Measurements from ENCODE around the gene C7orf57. TPM values are rescaled to one million over a fixed set of nuclear protein-coding genes. Genes with fewer than 3 reads are reported as not detected.
"Not testable (repeated sequence)": the region's sequence is repeated elsewhere in the genome, so short reads cannot be mapped to it uniquely, and the experiment has no call there.

C7orf57 gene
- 1 to 10 TPM in 1 of 8 experiments, under 1 TPM in 3, not detected in 4; 0.22 to 9.1 (median 0.42) TPM for total RNA-seq

DNA sequence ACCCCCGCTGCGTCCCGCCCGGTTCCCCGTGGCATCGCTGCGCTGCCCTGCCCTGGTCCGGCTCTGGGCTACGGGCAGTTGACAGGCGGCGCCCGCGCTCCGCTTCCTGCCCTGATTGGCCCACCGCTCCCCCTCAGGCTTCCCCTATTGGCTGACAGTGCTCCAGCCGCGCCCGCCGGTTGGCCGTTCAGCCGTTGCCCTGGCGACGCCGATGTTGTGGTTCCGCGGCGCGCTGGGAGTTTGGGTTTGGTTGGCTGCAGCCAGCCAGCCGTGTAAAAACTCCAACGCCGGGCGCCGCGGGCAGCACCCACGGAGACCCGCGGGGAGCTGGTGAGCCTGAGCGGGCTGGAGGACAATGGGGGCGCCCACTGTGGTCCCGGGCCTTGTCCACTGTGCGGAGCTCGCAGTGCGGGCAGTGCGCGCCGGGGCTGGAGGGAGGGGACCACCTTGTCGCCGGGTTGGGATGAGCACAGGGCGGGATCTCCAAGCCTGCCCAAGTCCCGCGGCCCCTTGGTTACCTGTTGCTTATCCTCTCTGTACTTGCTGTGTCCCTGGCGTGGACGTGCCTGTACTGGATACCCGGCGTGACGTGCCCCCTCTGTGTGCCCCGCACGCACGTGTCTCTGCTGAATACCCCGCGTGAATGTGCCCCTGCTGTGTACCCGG is at the start of gene C7orf57:
C7orf57 (plus strand) TSS at position 243 of the 666 bp plus-strand sequence. CDS start 766 bp downstream, outside the sequence.
- Histone ChIP-seq H3K4me1 (replicated peaks in 1 of 2) (no peaks in the 10 kb centered on the region), H3K27ac (no peak within 1 kb of the TSS), H3K4me3 (peak within 1 kb of the TSS; percentile 46 to 67 (median 58))
- 0 to 2% (median 0%) methylated on average over 4 to 15 of the region's 62 CpGs; no CpG with 5 or more reads in 7 of the 10 experiments for WGBS, 10 experiments
- in situ Hi-C loops (cut with MboI; ENCODE audit: low pct_unique_long_range_greater_than_20kb in 2 of 9, low sequenced_read_pairs in 9 of 9, unreplicated experiment in 9 of 9) = no loop called here
- peak; percentile 96 to 100 (median 99) for ATAC-seq (replicated peaks in 6 of 8)

DNA sequence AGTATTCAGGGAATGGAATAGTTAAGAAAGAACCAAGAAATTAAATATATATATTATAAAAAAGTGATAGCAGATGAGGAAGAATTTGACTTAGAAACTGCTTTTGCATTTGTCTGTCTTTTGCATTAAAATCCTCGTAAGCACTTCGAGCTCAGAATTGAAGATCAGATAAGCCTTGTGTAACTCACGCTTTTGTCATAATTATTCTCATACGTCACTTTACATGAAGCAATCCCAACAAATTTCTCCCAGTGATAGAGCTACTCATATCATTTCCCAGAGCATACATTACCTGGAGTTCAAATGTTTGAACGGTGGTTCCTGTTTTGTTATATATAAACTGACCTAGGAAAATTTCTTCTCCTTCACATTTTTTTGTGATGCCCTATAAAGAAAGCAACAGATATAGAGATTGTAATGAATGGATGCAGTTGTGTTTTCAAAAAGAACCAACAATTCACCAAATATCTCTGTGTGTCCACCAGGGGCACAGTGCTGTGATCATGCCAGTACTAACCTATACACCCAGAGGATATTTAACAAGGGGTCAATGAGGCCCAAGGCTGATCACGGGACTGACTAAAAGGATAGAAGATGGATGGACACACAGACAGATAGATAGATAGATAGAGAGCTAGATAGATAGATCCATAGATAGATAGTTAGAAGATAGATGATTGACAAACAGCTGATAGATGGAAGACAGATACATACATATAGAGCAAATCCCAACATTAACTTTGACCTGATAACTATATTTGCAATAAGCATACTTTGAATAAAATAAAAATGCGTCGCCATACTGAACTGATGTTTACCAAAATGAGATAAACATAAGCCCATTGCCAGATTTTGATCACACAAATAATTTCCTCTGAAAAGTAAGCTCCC is 46.6 kb upstream of the C7orf57 start:
- no peak overlapping the region for H3K27ac ChIP-seq
- in situ Hi-C loops (cut with MboI; ENCODE audit: low pct_unique_long_range_greater_than_20kb in 2 of 9, low sequenced_read_pairs in 9 of 9, unreplicated experiment in 9 of 9) = loop anchor here in 3 of 9 experiments (25.0 kb wide), 2 partner anchors 99 to 124 kb away; partner anchors contain the start of gene UPP1 (in 2 of the 3)
- ATAC-seq (replicated peaks in 6 of 8) = peak in 1 of 8 experiments; percentile 8
- WGBS, 10 experiments = 26 to 100% (median 88%) methylated on average over 2 to 8 of the region's 8 CpGs
- H3K4me1 ChIP-seq (replicated peaks in 1 of 2) = peaks cover 4 to 11% of the 10 kb centered on the region in 2 donors
- no peak overlapping the region for H3K4me3 ChIP-seq

DNA sequence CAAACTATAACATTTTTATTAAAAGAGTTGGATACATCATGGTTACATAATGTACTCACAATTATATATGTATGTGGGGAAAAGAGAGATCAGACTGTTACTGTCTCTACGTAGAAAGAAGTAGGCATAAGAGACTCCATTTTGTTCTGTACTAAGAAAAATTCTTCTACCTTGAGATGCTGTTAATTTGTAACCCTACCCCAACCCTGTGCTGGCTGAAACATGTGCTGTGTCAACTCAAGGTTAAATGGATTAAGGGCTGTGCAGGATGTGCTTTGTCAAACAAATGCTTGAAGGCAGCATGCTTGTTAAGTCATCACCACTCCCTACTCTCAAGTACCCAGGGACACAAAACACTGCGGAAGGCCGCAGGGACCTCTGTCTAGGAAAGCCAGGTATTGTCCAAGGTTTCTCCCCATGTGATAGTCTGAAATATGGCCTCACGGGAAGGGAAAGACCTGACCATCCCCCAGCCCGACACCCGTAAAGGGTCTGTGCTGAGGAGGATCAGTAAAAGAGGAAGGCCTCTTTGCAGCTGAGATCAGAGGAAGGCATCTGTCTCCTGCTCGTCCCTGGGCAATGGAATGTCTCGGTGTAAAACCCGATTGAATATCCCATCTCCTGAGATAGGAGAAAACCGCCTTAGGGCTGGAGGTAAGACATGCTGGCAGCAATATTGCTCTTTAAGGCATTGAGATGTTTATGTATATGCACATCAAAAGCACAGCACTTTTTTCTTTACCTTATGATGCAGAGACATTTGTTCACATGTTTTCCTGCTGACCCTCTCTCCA is 45.5 kb upstream of the C7orf57 start:
- H3K4me3 ChIP-seq; H3K27ac ChIP-seq; ATAC-seq (replicated peaks in 6 of 8): not testable (repeated sequence)
- peaks cover 4 to 11% of the 10 kb centered on the region in 2 donors for H3K4me1 ChIP-seq (replicated peaks in 1 of 2)
- in situ Hi-C loops (cut with MboI; ENCODE audit: low pct_unique_long_range_greater_than_20kb in 2 of 9, low sequenced_read_pairs in 9 of 9, unreplicated experiment in 9 of 9) = loop anchor here in 3 of 9 experiments (25.0 kb wide), 2 partner anchors 97 to 122 kb away; partner anchors contain the start of gene UPP1 (in 2 of the 3)
- WGBS, 10 experiments = 53 to 100% (median 65%) methylated on average over 1 to 6 of the region's 10 CpGs; no CpG with 5 or more reads in 2 of the 10 experiments

DNA sequence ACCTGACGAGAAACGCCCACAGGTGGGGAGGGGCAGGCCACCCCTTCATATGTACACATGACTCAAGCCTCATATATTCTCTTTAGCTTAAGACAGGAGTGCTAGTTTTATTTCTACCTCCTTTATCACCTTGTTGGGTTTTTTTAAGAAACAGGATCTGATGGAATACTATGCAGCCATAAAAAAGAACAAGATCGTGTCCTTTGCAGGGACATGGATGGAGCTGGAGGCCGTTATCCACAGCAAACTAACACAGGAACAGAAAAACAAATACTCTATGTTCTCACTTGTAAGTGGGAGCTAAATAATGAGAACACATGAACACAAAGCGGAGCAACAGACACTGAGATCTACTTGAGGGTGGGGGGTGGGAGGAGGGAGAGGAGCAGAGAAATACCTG is 44.8 kb upstream of the C7orf57 start:
- H3K27ac ChIP-seq = no peak overlapping the region
- ATAC-seq (replicated peaks in 6 of 8) = no peak
- H3K4me3 ChIP-seq = no peak overlapping the region
- 74 to 100% (median 94%) methylated on average over 1 to 5 of the region's 5 CpGs; no CpG with 5 or more reads in 2 of the 10 experiments for WGBS, 10 experiments
- in situ Hi-C loops (cut with MboI; ENCODE audit: low pct_unique_long_range_greater_than_20kb in 2 of 9, low sequenced_read_pairs in 9 of 9, unreplicated experiment in 9 of 9) = loop anchor here in 3 of 9 experiments (25.0 kb wide), 2 partner anchors 97 to 122 kb away; partner anchors contain the start of gene UPP1 (in 2 of the 3)
- peaks cover 4 to 11% of the 10 kb centered on the region in 2 donors for H3K4me1 ChIP-seq (replicated peaks in 1 of 2)

DNA sequence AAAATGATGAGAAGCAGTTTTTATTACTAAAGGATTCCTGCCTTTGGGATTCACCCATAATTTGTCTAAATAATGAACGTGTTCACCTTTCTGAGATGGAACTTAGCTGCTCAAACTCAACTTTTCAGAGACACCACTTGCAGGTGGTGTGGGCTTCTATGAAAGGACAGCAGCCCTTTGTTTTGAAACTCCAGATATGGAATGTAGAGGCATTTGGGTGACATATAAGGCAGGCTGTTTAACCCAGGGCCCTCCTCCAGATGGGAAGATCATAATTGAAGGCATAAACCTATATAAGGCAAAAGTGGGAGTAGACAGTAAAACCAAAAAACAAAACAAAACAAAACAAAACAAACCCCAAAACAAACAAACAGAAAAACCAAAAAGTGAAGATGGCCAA is 44.1 kb upstream of the C7orf57 start:
- no peak overlapping the region for H3K4me3 ChIP-seq
- WGBS, 10 experiments = 80 to 100% (median 94%) methylated on average over 1 of the region's 1 CpG; no CpG with 5 or more reads in 4 of the 10 experiments
- H3K27ac ChIP-seq = no peak overlapping the region
- peaks cover 4 to 11% of the 10 kb centered on the region in 2 donors for H3K4me1 ChIP-seq (replicated peaks in 1 of 2)
- in situ Hi-C loops (cut with MboI; ENCODE audit: low pct_unique_long_range_greater_than_20kb in 2 of 9, low sequenced_read_pairs in 9 of 9, unreplicated experiment in 9 of 9) = loop anchor here in 3 of 9 experiments (25.0 kb wide), 2 partner anchors 96 to 121 kb away; partner anchors contain the start of gene UPP1 (in 2 of the 3)
- no peak for ATAC-seq (replicated peaks in 6 of 8)

DNA sequence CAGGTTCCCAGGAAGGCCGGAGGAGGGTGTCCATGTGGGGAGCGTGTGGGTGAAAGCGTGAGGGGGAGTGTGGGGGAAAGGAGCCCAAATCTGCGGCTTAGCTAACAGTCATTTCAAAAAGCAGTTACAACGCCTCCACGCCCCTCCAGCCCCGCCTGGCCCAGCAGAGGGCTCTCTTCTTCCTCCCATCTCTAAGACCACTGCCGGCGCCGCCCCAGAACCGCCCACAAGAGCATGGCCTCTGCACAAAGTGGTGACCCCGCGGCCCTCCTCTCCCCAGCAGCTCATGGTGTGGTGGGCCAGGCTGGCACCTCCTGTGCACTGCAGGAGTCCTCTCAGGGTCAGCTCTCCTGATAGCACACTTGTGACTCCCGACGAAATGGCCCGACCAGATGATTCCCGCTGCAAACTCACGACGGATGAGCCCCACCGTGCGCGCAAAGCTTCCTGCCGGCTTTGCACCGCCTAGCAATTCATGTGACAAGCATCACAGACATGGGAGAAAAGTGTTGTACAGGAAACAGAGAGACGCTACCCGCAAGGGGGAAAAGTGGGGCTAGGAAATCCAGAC is 43.5 kb upstream of the C7orf57 start:
- Histone ChIP-seq H3K27ac (no peak overlapping the region), H3K4me3 (peak overlapping the region; percentile 10 to 25 (median 21)), H3K4me1 (replicated peaks in 1 of 2) (peaks cover 4 to 11% of the 10 kb centered on the region in 2 donors)
- in situ Hi-C loops (cut with MboI; ENCODE audit: low pct_unique_long_range_greater_than_20kb in 2 of 9, low sequenced_read_pairs in 9 of 9, unreplicated experiment in 9 of 9) = loop anchor here in 3 of 9 experiments (25.0 kb wide), 2 partner anchors 95 to 120 kb away; partner anchors contain the start of gene UPP1 (in 2 of the 3)
- ATAC-seq (replicated peaks in 6 of 8) = peak; percentile 92 to 99 (median 96)
- WGBS, 10 experiments = 5 to 66% (median 38%) methylated on average over 2 to 10 of the region's 26 CpGs; no CpG with 5 or more reads in 1 of the 10 experiments

DNA sequence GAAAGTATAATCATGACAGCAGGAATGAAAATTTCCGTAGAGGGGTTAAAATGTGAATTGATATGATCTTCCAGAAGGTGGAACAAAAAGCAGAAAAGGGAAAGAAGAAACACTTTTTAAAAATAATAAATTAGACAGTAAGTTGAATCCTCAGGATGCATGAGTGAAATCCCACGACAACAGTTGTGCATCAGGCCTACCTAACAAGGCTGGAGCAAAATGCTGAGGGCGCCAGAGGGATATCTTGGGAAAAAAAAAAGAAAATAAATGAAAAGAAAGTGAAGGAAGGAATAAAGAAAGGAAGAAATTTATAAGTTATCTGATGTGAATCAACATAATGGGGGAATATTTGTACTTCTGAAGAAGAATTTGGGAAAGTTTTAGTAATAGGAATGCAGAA is 42.9 kb upstream of the C7orf57 start:
- no peak for ATAC-seq (replicated peaks in 6 of 8)
- Histone ChIP-seq H3K4me3 (no peak overlapping the region), H3K4me1 (replicated peaks in 1 of 2) (peaks cover 4 to 11% of the 10 kb centered on the region in 2 donors), H3K27ac (no peak overlapping the region)
- 70 to 90% (median 83%) methylated on average over 2 to 3 of the region's 3 CpGs; no CpG with 5 or more reads in 1 of the 10 experiments for WGBS, 10 experiments
- in situ Hi-C loops (cut with MboI; ENCODE audit: low pct_unique_long_range_greater_than_20kb in 2 of 9, low sequenced_read_pairs in 9 of 9, unreplicated experiment in 9 of 9) = loop anchor here in 3 of 9 experiments (25.0 kb wide), 2 partner anchors 95 to 120 kb away; partner anchors contain the start of gene UPP1 (in 2 of the 3)

DNA sequence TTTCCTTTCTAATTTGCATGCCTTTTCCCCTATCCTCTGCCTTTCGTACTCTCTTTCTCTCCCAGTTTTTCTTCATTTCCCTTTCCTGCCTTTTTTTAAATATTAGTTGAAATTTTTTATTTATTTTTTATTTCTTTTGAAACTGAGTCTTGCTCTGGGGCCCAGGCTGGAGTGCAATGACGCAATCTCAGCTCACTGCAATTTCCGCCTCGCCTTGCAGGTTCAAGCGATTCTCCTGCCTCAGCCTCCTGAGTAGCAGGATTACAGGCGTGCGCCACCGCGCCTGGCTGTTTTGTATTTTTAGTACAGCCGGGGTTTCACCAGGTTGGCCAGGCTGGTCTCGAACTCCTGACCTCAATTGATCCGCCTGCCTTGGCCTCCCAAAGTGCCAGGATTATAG is 35.9 kb upstream of the C7orf57 start:
- whole genome bisulfite sequencing, 10 experiments = 78 to 100% (median 95%) methylated on average over 2 to 12 of the region's 12 CpGs; no CpG with 5 or more reads in 1 of the 10 experiments
- H3K4me1 ChIP-seq (replicated peaks in 1 of 2) = peaks cover 0 to 4% of the 10 kb centered on the region in 2 donors
- ATAC-seq (replicated peaks in 6 of 8) = no peak
- in situ Hi-C loops (cut with MboI; ENCODE audit: low pct_unique_long_range_greater_than_20kb in 2 of 9, low sequenced_read_pairs in 9 of 9, unreplicated experiment in 9 of 9) = loop anchor here in 3 of 9 experiments (25.0 kb wide), 2 partner anchors 88 to 113 kb away; partner anchors contain the start of gene UPP1 (in 2 of the 3)
- no peak overlapping the region for H3K4me3 ChIP-seq
- no peak overlapping the region for H3K27ac ChIP-seq

DNA sequence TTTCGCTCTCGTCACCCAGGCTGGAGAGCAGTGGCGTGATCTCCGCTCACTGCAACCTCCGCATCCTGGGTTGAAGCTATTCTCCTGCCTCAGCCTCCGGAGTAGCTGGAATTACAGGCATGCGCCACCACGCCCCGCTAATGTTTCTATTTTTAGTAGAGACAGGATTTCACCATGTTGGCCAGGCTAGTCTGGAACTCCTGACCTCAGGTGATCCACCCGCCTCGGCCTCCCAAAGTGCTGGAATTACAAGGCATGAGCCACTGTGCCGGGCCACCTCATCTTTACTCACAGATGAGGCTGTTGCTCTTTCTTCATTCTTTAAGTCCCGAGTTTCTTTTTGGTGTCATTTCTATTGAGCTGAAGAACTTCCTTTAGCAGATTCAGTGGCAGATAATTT is 35.2 kb upstream of the C7orf57 start:
- in situ Hi-C loops (cut with MboI; ENCODE audit: low pct_unique_long_range_greater_than_20kb in 2 of 9, low sequenced_read_pairs in 9 of 9, unreplicated experiment in 9 of 9); ATAC-seq (replicated peaks in 6 of 8); H3K27ac ChIP-seq; H3K4me3 ChIP-seq: not testable (repeated sequence)
- WGBS, 10 experiments = 29 to 100% (median 94%) methylated on average over 3 to 10 of the region's 13 CpGs
- H3K4me1 ChIP-seq (replicated peaks in 1 of 2) = peaks cover 0 to 12% of the 10 kb centered on the region in 2 donors

DNA sequence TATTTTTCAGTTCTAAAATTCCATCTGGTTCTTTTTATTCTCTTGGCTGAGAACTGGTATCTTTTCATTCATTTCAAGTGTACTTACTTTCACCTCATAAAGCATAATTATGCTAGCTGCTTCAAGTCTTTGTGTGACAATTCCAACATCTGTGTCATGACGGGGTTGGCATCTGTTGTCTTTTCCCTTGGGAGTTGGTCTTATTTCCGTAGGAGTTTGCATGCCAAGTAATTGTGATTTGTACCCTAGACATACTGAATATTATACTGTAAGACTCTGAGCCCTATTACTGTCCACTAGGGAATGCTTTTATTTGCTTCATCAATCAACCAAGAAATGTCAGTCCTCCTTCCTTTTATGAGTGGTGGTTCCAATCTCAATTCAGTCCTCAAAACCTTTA is 31.3 kb upstream of the C7orf57 start:
- in situ Hi-C loops (cut with MboI; ENCODE audit: low pct_unique_long_range_greater_than_20kb in 2 of 9, low sequenced_read_pairs in 9 of 9, unreplicated experiment in 9 of 9) = no loop called here
- H3K4me1 ChIP-seq (replicated peaks in 1 of 2) = peaks cover 0 to 17% of the 10 kb centered on the region in 2 donors
- no peak overlapping the region for H3K4me3 ChIP-seq
- peak in 3 of 8 experiments; percentile 45 to 50 (median 49) for ATAC-seq (replicated peaks in 6 of 8)
- peak overlapping the region in 1 of 2 donors; percentile 19 for H3K27ac ChIP-seq
- 4 to 80% (median 29%) methylated on average over 1 to 2 of the region's 2 CpGs; no CpG with 5 or more reads in 2 of the 10 experiments for WGBS, 10 experiments

DNA sequence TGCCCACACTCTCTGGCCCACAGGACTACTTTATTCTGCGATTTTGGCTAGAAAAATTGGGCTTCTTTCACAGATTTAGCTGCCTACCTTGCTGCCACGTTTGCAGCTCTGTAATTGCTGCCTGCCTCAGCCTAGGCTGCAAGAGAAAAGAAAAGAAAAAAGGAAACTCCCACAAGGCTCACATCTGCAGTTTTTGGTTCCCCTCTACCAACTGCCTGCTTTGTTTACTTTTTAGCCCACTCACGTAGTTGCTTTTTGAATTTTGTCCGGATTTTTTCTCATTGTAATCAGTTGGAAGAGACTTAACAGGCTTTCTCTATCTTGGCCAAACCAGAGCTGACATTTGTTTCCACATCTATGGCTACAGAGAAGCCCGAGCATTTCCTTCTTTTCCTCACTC is 30.7 kb upstream of the C7orf57 start:
- WGBS, 10 experiments = 10 to 67% (median 37%) methylated on average over 1 to 5 of the region's 5 CpGs; no CpG with 5 or more reads in 1 of the 10 experiments
- H3K4me3 ChIP-seq = no peak overlapping the region

More for the DNA sequence above, 30.7 kb upstream of the C7orf57 start:
- ATAC-seq (replicated peaks in 6 of 8) = no peak
- Histone ChIP-seq H3K27ac (peak overlapping the region in 1 of 2 donors; percentile 19), H3K4me1 (replicated peaks in 1 of 2) (peaks cover 0 to 17% of the 10 kb centered on the region in 2 donors)
- in situ Hi-C loops (cut with MboI; ENCODE audit: low pct_unique_long_range_greater_than_20kb in 2 of 9, low sequenced_read_pairs in 9 of 9, unreplicated experiment in 9 of 9) = no loop called here
